ENCODE results near the gene BCKDK. TPM values are rescaled to one million over a fixed set of nuclear protein-coding genes. Genes with fewer than 3 reads are reported as not detected.

The BCKDK gene
- total RNA-seq, 4 donors from 2014 or later: 60.7 to 85.3 (median 78.6) TPM

DNA sequence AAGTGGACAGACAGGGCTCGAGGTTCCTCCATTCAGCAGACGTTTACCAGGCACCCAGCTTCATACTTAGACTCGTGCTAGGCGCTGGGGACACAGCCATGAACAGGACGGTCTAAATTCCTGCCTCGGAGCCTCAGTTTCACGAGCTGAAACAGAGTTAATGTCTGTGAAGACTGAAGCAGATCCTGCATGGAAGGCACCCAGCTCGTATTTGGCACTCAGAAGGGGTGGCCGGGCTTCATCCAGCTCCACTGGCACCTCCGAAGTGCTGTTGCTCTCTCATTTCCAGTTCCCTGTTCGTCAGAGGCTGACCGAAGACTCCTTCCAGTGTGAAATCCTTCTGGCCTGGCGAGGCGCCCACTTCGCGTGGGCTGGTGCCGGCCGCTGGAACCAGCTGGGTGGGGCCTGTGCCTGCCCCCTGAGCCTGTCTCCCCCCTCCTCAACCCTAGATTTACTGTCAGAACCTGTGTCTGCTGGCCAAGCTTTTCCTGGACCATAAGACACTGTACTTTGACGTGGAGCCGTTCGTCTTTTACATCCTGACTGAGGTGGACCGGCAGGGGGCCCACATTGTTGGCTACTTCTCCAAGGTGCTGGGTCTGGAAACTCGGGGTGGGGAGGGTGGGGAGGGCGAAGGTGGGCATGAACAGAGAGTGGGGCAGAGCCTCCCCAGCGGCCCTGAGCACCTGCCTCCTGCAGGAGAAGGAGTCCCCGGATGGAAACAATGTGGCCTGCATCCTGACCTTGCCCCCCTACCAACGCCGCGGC lies 21.6 kb downstream of the BCKDK start:
- peak in 1 of 2 donors; percentile 88 for DNase-seq (ENCODE audit: low spot score in 2 of 2)
- H3K4me3 ChIP-seq (ENCODE audit: low read depth, poor library complexity, severe bottlenecking): no peak overlapping the region
- intact Hi-C loops (cut with DNase I; ENCODE audit: low total_unique reads): no loop called here
- TF ChIP-seq POLR2A (IDR thresholded peaks at IDR 0.05): no peak
- no peak for TF ChIP-seq CTCF (IDR thresholded peaks at IDR 0.05)
- 64 to 71% methylated on average over 28 to 29 of the region's 29 CpGs for WGBS, 2 donors

DNA sequence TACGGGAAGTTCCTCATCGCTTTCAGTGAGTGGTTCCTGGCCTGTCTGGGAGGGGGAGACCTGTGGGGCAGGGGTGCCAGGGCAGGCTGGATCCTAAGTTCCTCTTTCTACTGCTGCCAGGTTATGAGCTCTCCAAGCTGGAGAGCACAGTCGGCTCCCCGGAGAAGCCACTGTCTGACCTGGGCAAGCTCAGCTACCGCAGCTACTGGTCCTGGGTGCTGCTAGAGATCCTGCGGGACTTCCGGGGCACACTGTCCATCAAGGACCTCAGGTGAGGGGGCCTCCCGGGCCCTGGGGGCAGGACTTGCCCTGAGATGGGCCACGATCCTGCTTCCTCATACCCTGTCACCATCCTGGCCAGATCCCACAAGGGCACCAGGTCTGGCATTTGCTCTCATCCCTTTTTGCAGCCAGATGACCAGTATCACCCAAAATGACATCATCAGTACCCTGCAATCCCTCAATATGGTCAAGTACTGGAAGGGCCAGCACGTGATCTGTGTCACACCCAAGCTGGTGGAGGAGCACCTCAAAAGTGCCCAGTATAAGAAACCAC lies 22.2 kb downstream of the BCKDK start:
- 66 to 71% methylated on average over 6 to 10 of the region's 10 CpGs for WGBS, 2 donors
- peak in 1 of 2 donors; percentile 87 for DNase-seq (ENCODE audit: low spot score in 2 of 2)
- intact Hi-C loops (cut with DNase I; ENCODE audit: low total_unique reads): no loop called here
- no peak overlapping the region for H3K4me3 ChIP-seq (ENCODE audit: low read depth, poor library complexity, severe bottlenecking)
- TF ChIP-seq POLR2A (IDR thresholded peaks at IDR 0.05) (no peak), CTCF (IDR thresholded peaks at IDR 0.05) (no peak)

- DNase-seq (ENCODE audit: low spot score in 2 of 2): peak; percentile 74 to 91
- intact Hi-C loops (cut with DNase I; ENCODE audit: low total_unique reads): no loop called here
- H3K4me3 ChIP-seq (ENCODE audit: low read depth, poor library complexity, severe bottlenecking): no peak overlapping the region
- TF ChIP-seq CTCF (IDR thresholded peaks at IDR 0.05): no peak
- no peak for TF ChIP-seq POLR2A (IDR thresholded peaks at IDR 0.05)
- 57 to 62% methylated on average over 4 to 6 of the region's 6 CpGs for WGBS, 2 donors
These were observed 22.7 kb downstream of the BCKDK start for GRCh38 chr16:31130899-31131298.

DNA sequence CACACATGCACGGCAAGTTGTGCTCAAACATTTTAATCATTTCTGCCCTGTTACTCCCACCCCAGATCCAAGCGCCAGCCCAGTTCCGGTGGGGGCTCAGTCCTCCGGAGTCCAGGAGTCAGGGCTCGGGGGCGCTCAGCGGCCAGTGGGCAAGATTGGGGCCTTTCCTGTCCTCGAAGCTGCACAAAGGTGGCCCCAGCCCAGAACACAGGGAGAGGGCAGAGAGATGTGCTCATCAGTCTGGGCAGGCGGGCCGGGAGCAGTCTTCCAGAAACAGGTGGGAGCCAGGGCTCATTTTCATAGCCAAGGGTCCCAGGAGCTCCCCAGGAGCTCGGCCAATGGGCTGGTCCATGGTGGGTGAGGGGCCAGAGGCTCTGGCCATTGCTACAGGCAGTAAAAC lies 23.2 kb downstream of the BCKDK start:
- no peak for DNase-seq (ENCODE audit: low spot score in 2 of 2)
- intact Hi-C loops (cut with DNase I; ENCODE audit: low total_unique reads): no loop called here
- WGBS, 2 donors: 59 to 67% methylated on average over 9 to 11 of the region's 11 CpGs
- TF ChIP-seq CTCF (IDR thresholded peaks at IDR 0.05): no peak
- TF ChIP-seq POLR2A (IDR thresholded peaks at IDR 0.05): no peak
- H3K4me3 ChIP-seq (ENCODE audit: low read depth, poor library complexity, severe bottlenecking): no peak overlapping the region

DNA sequence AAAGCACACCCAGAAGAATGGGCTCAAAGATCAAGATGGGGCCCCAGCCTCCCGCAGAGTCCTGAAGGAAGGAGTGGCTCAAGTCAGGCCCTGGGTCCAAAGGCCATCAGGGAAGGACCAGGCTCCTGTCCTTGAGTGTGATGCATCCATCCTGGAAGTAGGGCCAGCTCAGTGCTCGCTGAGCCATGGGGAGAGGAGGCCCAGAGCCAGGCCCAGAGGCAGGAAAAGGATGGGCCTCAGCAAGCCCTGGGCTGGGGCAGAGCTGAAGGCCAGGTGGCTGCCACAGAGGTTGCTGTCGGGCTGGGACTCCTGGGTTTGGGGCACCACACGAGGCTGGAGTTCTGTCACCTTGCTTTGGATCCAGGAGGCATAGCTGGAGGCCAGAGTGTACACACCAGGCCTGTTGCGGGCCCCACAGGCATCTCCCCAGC lies 23.7 kb downstream of the BCKDK start:
- intact Hi-C loops (cut with DNase I; ENCODE audit: low total_unique reads): no loop called here
- H3K4me3 ChIP-seq (ENCODE audit: low read depth, poor library complexity, severe bottlenecking): no peak overlapping the region
- 45 to 63% methylated on average over 4 to 5 of the region's 5 CpGs for WGBS, 2 donors
- TF ChIP-seq CTCF (IDR thresholded peaks at IDR 0.05) (no peak), POLR2A (IDR thresholded peaks at IDR 0.05) (no peak)
- no peak for DNase-seq (ENCODE audit: low spot score in 2 of 2)
